ENCODE results near the gene ZSCAN30.
"Not testable (repeated sequence)": the region's sequence is repeated elsewhere in the genome, so short reads cannot be mapped to it uniquely, and the experiment has no call there.

The ZSCAN30 gene

DNA sequence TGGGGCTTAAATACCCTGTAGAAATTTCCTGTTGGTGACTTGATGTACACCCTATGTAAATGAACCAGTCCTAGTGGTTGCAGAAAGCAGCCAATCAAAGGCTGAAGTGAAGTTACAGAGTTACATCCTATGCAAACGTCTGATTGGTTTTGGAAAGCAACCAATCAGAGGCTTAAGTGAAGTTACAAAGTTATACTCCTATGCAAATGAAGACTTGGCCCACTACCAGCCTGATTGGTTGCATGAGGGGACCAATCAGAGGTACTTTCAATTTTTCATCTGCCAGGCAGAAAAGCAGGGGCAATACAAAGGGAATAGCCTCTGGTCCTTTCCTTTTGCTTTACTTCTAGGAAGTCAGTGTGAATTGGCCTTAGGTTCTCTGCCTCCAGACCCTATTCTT is 62.8 kb downstream of the ZSCAN30 start:
- no peak for DNase-seq

DNA sequence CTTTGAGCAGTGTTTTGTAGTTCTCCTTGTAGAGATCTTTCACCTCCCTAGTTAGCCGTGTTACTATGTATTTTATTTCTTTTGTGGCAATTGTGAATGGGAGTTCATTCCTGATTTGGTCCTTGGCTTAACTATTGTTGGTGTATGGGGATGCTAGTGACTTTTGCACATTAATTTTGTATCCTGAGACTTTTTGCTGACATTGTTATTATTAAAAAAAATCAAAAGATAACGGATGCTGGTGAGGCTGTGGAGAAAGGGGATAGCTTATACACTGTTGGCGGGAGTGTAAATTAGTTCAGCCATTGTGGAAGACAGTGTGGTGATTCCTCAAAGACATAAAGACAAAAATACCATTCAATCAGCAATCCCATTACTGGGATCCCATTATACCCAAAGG is 66.2 kb downstream of the ZSCAN30 start:
- no peak for DNase-seq

DNA sequence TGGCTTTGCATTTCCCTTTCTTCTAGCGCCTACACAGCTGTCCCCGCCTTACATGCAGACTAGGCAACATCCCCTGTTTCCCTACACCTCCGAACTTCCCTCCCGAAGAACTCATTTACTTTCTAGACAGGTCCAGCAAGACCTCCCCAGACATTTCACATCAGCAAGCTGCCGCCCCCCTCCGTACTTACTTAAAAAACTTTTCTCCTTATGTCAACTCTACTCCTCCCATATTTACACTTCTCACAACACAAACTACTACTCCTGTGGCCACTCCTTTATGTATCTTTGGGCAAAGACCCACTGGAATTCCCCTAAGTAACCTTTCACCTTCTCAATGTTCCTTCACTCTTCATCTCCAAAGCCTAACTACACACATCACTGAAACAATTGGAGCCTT is 69.6 kb downstream of the ZSCAN30 start:
- no peak for DNase-seq

- DNase-seq, result not testable (repeated sequence)
Measured at GRCh38 chr18:35219331-35219730, 70.7 kb downstream of the ZSCAN30 start.

GRCh38 chr18:35216611-35217010 is 73.4 kb downstream of the ZSCAN30 start:
- not testable (repeated sequence) for DNase-seq

DNA sequence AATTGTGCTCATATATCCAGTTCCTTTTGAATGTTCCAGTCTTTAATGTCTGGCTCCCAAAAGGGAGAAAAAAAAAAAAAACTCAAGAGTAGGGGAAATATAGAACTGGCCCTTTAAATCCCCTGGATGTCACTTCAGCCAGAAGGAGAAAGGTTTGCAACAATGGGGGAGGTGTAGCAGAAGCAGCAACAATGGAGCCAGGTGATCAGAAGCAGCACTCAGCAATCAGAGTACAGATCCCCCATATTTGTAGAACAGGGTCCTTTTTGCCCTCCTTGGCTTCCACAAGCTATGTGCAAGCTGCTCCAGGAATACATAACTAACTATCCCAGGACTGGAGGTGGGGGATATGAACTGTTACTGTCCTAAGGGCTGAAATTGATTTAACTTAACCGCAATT is 75.0 kb downstream of the ZSCAN30 start:
- DNase-seq, result no peak

DNA sequence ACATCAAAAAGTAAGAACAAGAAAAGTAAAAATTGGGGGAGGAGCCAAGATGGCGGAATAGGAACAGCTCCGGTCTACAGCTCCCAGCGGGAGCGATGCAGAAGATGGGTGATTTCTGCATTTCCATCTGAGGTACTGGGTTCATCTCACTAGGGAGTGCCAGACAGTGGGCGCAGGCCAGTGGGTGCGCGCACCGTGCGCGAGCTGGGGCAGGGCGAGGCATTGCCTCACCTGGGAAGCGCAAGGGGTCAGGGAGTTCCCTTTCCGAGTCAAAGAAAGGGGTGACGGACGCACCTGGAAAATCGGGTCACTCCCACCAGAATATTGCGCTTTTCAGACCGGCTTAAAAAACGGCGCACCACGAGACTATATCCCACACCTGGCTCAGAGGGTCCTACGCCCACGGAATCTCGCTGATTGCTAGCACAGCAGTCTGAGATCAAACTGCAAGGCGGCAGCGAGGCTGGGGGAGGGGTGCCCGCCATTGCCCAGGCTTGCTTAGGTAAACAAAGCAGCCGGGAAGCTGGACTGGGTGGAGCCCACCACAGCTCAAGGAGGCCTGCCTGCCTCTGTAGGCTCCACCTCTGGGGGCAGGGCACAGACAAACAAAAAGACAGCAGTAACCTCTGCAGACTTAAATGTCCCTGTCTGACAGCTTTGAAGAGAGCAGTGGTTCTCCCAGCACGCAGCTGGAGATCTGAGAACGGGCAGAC is 84.1 kb downstream of the ZSCAN30 start:
- DNase-seq, result not testable (repeated sequence)

DNA sequence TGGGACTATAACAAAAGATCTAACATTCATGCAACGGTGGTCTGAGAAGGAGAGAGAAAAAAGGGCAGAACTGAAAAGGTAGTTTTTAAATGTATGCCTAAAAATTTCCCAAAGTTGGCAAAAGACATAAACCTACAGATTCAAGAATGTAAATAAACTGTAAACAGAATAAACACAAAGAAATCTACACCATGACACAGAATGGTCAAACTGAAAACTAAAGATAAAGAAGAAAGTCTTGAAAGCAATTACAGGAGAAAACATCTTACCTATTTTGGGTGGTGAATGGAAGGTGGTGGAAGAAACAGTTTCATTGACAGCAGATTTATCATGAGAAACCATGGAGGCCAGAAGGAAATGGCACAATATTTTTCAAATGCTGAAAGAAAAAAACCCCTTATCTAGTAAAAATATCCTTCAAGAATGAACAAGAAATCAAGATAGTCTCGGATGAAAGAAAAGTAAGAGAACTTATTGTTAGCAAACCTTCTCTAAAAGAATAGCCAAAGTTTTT is 84.8 kb downstream of the ZSCAN30 start:
- no peak for DNase-seq

DNA sequence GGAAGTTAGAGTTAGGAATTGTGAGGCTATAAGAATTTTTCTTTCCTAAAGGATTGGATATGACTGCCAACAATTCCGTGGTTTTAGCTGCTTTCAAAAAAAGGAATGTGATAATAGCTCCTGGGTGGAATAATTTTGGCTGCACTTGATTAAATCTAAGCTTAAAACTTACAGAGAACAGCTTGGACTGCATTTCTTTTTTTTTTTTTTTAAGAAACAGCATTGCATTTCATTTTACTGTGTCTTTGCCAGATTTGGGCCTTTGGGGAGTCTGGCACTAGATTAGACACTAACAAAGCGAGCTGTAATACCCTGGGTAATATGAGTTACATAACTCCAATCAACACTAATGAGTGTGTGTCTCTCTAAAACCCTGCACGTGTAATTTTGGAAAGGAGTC is 87.0 kb downstream of the ZSCAN30 start:
- no peak for DNase-seq

- DNase-seq, result no peak
Measured at GRCh38 chr18:35201256-35201931, 88.6 kb downstream of the ZSCAN30 start.

Data from activated CD8-positive, alpha-beta memory T cell treated with anti-CD3 and anti-CD28 coated beads for 24 hours (primary cell).